PC-3 (cell line): ENCODE measurements around the gene SLC43A2.

Source experiments
- EZH2 ChIP-seq: fragments of 300-600 bp; sonication (generic); IDR thresholded peaks from one replicate; pipeline ENCODE4 v1.6.1; 2017; ENCODE audit warnings: antibody characterized with exemption, mild to moderate bottlenecking, low read length; ENCODE audit not compliant: unreplicated experiment
- EZH2phosphoT487 ChIP-seq: fragments of 300-600 bp; sonication (generic); IDR thresholded peaks from 2 replicates; pipeline ENCODE4 v1.6.1; 2018; ENCODE audit warnings: mild to moderate bottlenecking, antibody characterized with exemption, low read length, borderline replicate concordance
- TF ChIP-seq, protein P1 (sequence below): fragments of 300-600 bp; sonication (generic); conservative IDR thresholded peaks from 2 replicates; pipeline ENCODE4 v1.5.1; 2017; ENCODE audit warnings: antibody characterized with exemption, low read depth, mild to moderate bottlenecking, low read length

DNA sequence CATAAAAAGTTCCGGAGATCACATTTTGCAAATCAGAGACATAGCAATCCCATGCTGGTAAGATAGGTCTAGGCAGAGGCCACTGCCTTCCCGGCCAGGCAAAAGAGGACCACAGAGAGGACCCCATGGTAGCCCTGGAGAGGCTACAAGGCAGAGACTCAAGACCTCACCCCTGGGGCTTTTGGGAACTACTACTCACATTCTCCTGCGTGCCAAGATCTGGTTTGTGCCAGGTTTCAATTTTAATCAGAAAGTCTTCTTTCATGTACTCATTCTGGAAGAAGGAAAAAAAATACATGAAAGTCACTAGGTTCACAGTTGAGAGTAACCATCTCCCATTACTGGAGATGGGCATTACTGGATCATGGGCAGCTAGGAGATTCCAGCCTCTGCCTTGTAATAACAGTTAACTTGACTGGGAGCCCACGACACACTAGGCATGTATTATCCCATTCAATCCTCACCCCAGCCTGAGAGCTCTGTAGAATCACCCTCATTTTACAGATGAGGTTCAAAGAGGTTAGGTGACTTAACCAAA, 87.2 kb downstream of the SLC43A2 start:
- TF ChIP-seq, protein P1, sequence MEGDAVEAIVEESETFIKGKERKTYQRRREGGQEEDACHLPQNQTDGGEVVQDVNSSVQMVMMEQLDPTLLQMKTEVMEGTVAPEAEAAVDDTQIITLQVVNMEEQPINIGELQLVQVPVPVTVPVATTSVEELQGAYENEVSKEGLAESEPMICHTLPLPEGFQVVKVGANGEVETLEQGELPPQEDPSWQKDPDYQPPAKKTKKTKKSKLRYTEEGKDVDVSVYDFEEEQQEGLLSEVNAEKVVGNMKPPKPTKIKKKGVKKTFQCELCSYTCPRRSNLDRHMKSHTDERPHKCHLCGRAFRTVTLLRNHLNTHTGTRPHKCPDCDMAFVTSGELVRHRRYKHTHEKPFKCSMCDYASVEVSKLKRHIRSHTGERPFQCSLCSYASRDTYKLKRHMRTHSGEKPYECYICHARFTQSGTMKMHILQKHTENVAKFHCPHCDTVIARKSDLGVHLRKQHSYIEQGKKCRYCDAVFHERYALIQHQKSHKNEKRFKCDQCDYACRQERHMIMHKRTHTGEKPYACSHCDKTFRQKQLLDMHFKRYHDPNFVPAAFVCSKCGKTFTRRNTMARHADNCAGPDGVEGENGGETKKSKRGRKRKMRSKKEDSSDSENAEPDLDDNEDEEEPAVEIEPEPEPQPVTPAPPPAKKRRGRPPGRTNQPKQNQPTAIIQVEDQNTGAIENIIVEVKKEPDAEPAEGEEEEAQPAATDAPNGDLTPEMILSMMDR, result no peak
- TF ChIP-seq EZH2phosphoT487, result no peak
- TF ChIP-seq EZH2, result no peak
